HEK293T (cell line): ENCODE measurements around the gene CAMKK1.

Experiments used
- ELF4 ChIP-seq: fragments of 450-650 bp; IDR thresholded peaks from 2 replicates; pipeline ENCODE4 v1.6.1; 2017; ENCODE audit warnings: antibody characterized with exemption
- FOXA1 ChIP-seq: fragments of 450-650 bp; IDR thresholded peaks from 2 replicates; pipeline ENCODE4 v1.6.1; 2016; ENCODE audit warnings: mild to moderate bottlenecking
- FOXM1 ChIP-seq: fragments of 450-650 bp; IDR thresholded peaks from 2 replicates; pipeline ENCODE4 v1.6.1; 2017; ENCODE audit warnings: mild to moderate bottlenecking, borderline replicate concordance
- SP1 ChIP-seq: fragments of 450-650 bp; IDR thresholded peaks from 2 replicates; pipeline ENCODE4 v1.6.1; 2017
- TARDBP ChIP-seq: fragments of 450-650 bp; IDR thresholded peaks from 2 replicates; pipeline ENCODE4 v1.6.1; 2016

GRCh38 chr17:3914312-3914670, 21.4 kb upstream of the CAMKK1 start:
- TF ChIP-seq FOXA1 (no peak), ELF4 (no peak), TARDBP (no peak), FOXM1 (no peak), SP1 (no peak)
